ENCODE measurements around the gene ACCSL. TPM values are rescaled to one million over a fixed set of nuclear protein-coding genes. Genes with fewer than 3 reads are reported as not detected.

ACCSL gene
- polyA plus RNA-seq, 1 of the 3 experiments (the other 2 are of a cell fraction), result not detected

- no peak overlapping the region for H3K4me2 ChIP-seq
- no peaks in the 10 kb centered on the region for H3K36me3 ChIP-seq (replicated peaks in 1 of 2; ENCODE audit: control insufficient read depth in 1 of 2, insufficient read depth in 2 of 2, low read length in 1 of 2)
- no peak overlapping the region for H2AFZ ChIP-seq (ENCODE audit: low read depth)
- H3K9me2 ChIP-seq, result no peaks in the 10 kb centered on the region
- no peak for DNase-seq
- H3F3A ChIP-seq (replicated peaks; ENCODE audit: insufficient read depth), result no peaks in the 10 kb centered on the region
- H3K27me3 ChIP-seq (ENCODE audit: insufficient read depth), result no peaks in the 10 kb centered on the region
- CTCF ChIA-PET, result interaction anchor here (1.4 kb wide), 1 partner anchor 33 kb away, joined by 4 read pairs; no protein-coding TSS in a partner anchor
- no peak overlapping the region for H3K9ac ChIP-seq
- POLR2A ChIA-PET, result no interaction called here
- WGBS (ENCODE audit: low lambda C conversion rate), result 68% methylated on average over 4 of the region's 4 CpGs
- H3K9me3 ChIP-seq, result no peaks in the 10 kb centered on the region
- no peak overlapping the region for H3K27ac ChIP-seq (ENCODE audit: low read depth in 2 of 2, low read length in 1 of 2)
- peaks cover 2% of the 10 kb centered on the region in 2 experiments; a peak in 2 of 4 replicates for H3K4me1 ChIP-seq (ENCODE audit: control insufficient read depth in 1 of 2, insufficient read depth in 2 of 2, low read depth in 1 of 2, low read length in 1 of 2)
- no peaks in the 10 kb centered on the region for H4K20me1 ChIP-seq (ENCODE audit: insufficient read depth)
- no peak overlapping the region for H3K4me3 ChIP-seq (ENCODE audit: low read depth in 2 of 2, low read length in 1 of 2)
- TF ChIP-seq ELF1 (IDR thresholded peaks at IDR 0.05) (no peak), RXRA (IDR thresholded peaks at IDR 0.05; ENCODE audit: borderline replicate concordance, low read depth) (no peak), USF1 (IDR thresholded peaks at IDR 0.05; ENCODE audit: borderline replicate concordance, low read depth) (no peak), SMC3 (IDR thresholded peaks at IDR 0.05; ENCODE audit: low read depth, low read length) (no peak), CTCF (IDR thresholded peaks at IDR 0.05) (no peak), GATA2 (CRISPR knock-in tag; IDR thresholded peaks at IDR 0.05) (no peak), ZBTB33 (IDR thresholded peaks at IDR 0.05; ENCODE audit: borderline replicate concordance, low read depth) (no peak), TCF12 (IDR thresholded peaks at IDR 0.05) (no peak), TEAD4 (IDR thresholded peaks at IDR 0.05; ENCODE audit: borderline replicate concordance, insufficient read depth) (no peak), JUND (IDR thresholded peaks at IDR 0.05) (no peak), GABPA (IDR thresholded peaks at IDR 0.05; ENCODE audit: low read depth) (no peak), USF2 (IDR thresholded peaks at IDR 0.05; ENCODE audit: borderline replicate concordance, low read depth, low read length) (no peak), MAX (IDR thresholded peaks at IDR 0.05; ENCODE audit: low read depth) (no peak), PBX3 (IDR thresholded peaks at IDR 0.05) (no peak)
- no peaks in the 10 kb centered on the region for H3K79me2 ChIP-seq (ENCODE audit: insufficient read depth)
Observed at GRCh38 chr11:44010789-44011251, 37.0 kb upstream of the ACCSL start.
